HEK293T (cell line): ENCODE results near the gene ZNF516.

Experiments used
- CTCF ChIA-PET: fragments of 350-600 bp; formaldehyde crosslinking; extraction: SDS; loops from one replicate; lab custom pipeline; 2021; ENCODE audit warnings: antibody characterized with exemption, inconsistent platforms; lab: Yijun Ruan, JAX
- POLR2A ChIA-PET: fragments of 350-600 bp; formaldehyde crosslinking; extraction: SDS; loops from one replicate; lab custom pipeline; 2020; ENCODE audit warnings: antibody characterized with exemption, inconsistent platforms; lab: Yijun Ruan, JAX
- DNase-seq: peaks from one replicate; pipeline ENCODE4 v3.0.0; 2012; ENCODE audit warnings: mixed read lengths; ENCODE audit errors: extremely low spot score
- ARNT ChIP-seq: fragments of 450-650 bp; IDR thresholded peaks from 2 replicates; pipeline ENCODE4 v1.6.1; 2017; ENCODE audit warnings: mild to moderate bottlenecking
- BHLHE40 ChIP-seq: fragments of 450-650 bp; IDR thresholded peaks from 2 replicates; pipeline ENCODE4 v1.6.1; 2016; ENCODE audit warnings: mild to moderate bottlenecking, moderate library complexity, borderline replicate concordance
- CTBP1 ChIP-seq: fragments of 450-650 bp; IDR thresholded peaks from 2 replicates; pipeline ENCODE4 v1.6.1; 2016; ENCODE audit warnings: borderline replicate concordance
- ELF4 ChIP-seq: fragments of 450-650 bp; IDR thresholded peaks from 2 replicates; pipeline ENCODE4 v1.6.1; 2017; ENCODE audit warnings: antibody characterized with exemption
- FOXA1 ChIP-seq: fragments of 450-650 bp; IDR thresholded peaks from 2 replicates; pipeline ENCODE4 v1.6.1; 2016; ENCODE audit warnings: mild to moderate bottlenecking
- FOXK2 ChIP-seq: fragments of 450-650 bp; IDR thresholded peaks from 2 replicates; pipeline ENCODE4 v1.6.1; 2016; ENCODE audit warnings: mild to moderate bottlenecking
- FOXM1 ChIP-seq: fragments of 450-650 bp; IDR thresholded peaks from 2 replicates; pipeline ENCODE4 v1.6.1; 2017; ENCODE audit warnings: mild to moderate bottlenecking, borderline replicate concordance
- HDGF ChIP-seq: fragments of 450-650 bp; IDR thresholded peaks from 2 replicates; pipeline ENCODE4 v1.6.1; 2017; ENCODE audit warnings: antibody characterized with exemption, borderline replicate concordance
- L3MBTL2 ChIP-seq: fragments of 450-650 bp; conservative IDR thresholded peaks from 2 replicates; pipeline ENCODE4 v1.6.1; 2016; ENCODE audit warnings: mild to moderate bottlenecking
- LEF1 ChIP-seq: fragments of 450-650 bp; IDR thresholded peaks from 2 replicates; pipeline ENCODE4 v1.6.1; 2017; ENCODE audit warnings: mild to moderate bottlenecking, borderline replicate concordance
- NFRKB ChIP-seq: fragments of 450-650 bp; IDR thresholded peaks from 2 replicates; pipeline ENCODE4 v1.6.1; 2016; ENCODE audit warnings: mild to moderate bottlenecking, moderate library complexity
- PKNOX1 ChIP-seq: fragments of 450-650 bp; IDR thresholded peaks from 2 replicates; pipeline ENCODE4 v1.6.1; 2016
- SP1 ChIP-seq: fragments of 450-650 bp; IDR thresholded peaks from 2 replicates; pipeline ENCODE4 v1.6.1; 2017
- SUZ12 ChIP-seq: fragments of 450-650 bp; IDR thresholded peaks from 2 replicates; pipeline ENCODE4 v1.6.1; 2016; ENCODE audit warnings: mild to moderate bottlenecking
- TARDBP ChIP-seq: fragments of 450-650 bp; IDR thresholded peaks from 2 replicates; pipeline ENCODE4 v1.6.1; 2016
- ZNF384 ChIP-seq: fragments of 450-650 bp; IDR thresholded peaks from 2 replicates; pipeline ENCODE4 v1.6.1; 2016

Gene ZNF516

GRCh38 chr18:76493213-76494161, 1.6 kb downstream of the ZNF516 start:
- TF ChIP-seq CTBP1 (no peak), ARNT (no peak), L3MBTL2 (no peak), SP1 (no peak), TARDBP (no peak), FOXA1 (no peak), FOXK2 (no peak), ELF4 (no peak), BHLHE40 (no peak), FOXM1 (no peak), LEF1 (no peak), HDGF (no peak), ZNF384 (no peak), SUZ12 (no peak), PKNOX1 (no peak), NFRKB (no peak)
- POLR2A ChIA-PET: interaction anchor here (0.6 to 1.7 kb wide), 7 partner anchors 9 to 127 kb away, joined by 3 to 5 read pairs (median 3); no protein-coding TSS in a partner anchor
- DNase-seq: no peak
- CTCF ChIA-PET: interaction anchor here (0.6 kb wide), 1 partner anchor 147 kb away, joined by 3 read pairs; no protein-coding TSS in a partner anchor

GRCh38 chr18:76492669-76493212, 2.3 kb downstream of the ZNF516 start:
- POLR2A ChIA-PET: interaction anchor here (0.6 to 1.7 kb wide), 6 partner anchors 8 to 128 kb away, joined by 3 to 5 read pairs (median 3); no protein-coding TSS in a partner anchor
- TF ChIP-seq FOXK2 (no peak), NFRKB (no peak), SP1 (no peak), ARNT (no peak), ELF4 (no peak), CTBP1 (no peak), L3MBTL2 (peak; percentile 62; the same call in 1 of the 2 replicates), TARDBP (no peak), HDGF (no peak), PKNOX1 (peak; percentile 99), LEF1 (no peak), ZNF384 (peak; percentile 98)
- peak; percentile 79 for DNase-seq
- CTCF ChIA-PET: interaction anchor here (0.6 kb wide), 1 partner anchor 148 kb away, joined by 3 read pairs; no protein-coding TSS in a partner anchor

GRCh38 chr18:76491776-76492668, 3.0 kb downstream of the ZNF516 start:
- no peak for TF ChIP-seq PKNOX1
- TF ChIP-seq FOXK2: no peak
- TF ChIP-seq CTBP1: no peak
- no peak for TF ChIP-seq ZNF384
- TF ChIP-seq HDGF: no peak
- TF ChIP-seq LEF1: no peak
- no peak for TF ChIP-seq NFRKB
- TF ChIP-seq BHLHE40: no peak
- no peak for TF ChIP-seq SP1
- TF ChIP-seq TARDBP: no peak
- TF ChIP-seq ARNT: no peak
- TF ChIP-seq ELF4: no peak
- TF ChIP-seq FOXA1: no peak
- no peak for TF ChIP-seq SUZ12
- TF ChIP-seq FOXM1: no peak
- ChIA-PET CTCF (no interaction called here), POLR2A (no interaction called here)
- no peak for DNase-seq

- no peak for TF ChIP-seq ELF4
- no peak for TF ChIP-seq FOXK2
- no peak for TF ChIP-seq NFRKB
- no peak for TF ChIP-seq CTBP1
- ChIA-PET POLR2A (no interaction called here), CTCF (no interaction called here)
- peak; percentile 49 for DNase-seq
Observed at GRCh38 chr18:76491473-76491775, 3.6 kb downstream of the ZNF516 start.

- ChIA-PET POLR2A (interaction anchor here (1.0 kb wide), 1 partner anchor 10 kb away, joined by 5 read pairs; no protein-coding TSS in a partner anchor), CTCF (interaction anchor here (0.6 to 0.9 kb wide), 2 partner anchors 10 to 80 kb away, joined by 3 to 4 read pairs; no protein-coding TSS in a partner anchor)
- TF ChIP-seq PKNOX1 (peak; percentile 14; the same call in 1 of the 2 replicates), FOXM1 (no peak)
- DNase-seq: no peak
Observed at GRCh38 chr18:76490670-76491472, 4.2 kb downstream of the ZNF516 start.
